Muscle of leg (tissue), 11 donors: ENCODE measurements around the gene EIF2D. TPM values are rescaled to one million over a fixed set of nuclear protein-coding genes. Genes with fewer than 3 reads are reported as not detected.

Experiments
- DNase-seq: peaks from one replicate; pipeline ENCODE4 v3.0.0; 2013
- H3K27ac ChIP-seq: one replicate; pipeline ENCODE4 v1.5.1; 2013; ENCODE audit warnings: mild to moderate bottlenecking, low read length, control low read depth
- H3K27me3 ChIP-seq: one replicate; pipeline ENCODE4 v1.6.1; 2013; ENCODE audit warnings: low read length; ENCODE audit not compliant: control insufficient read depth, insufficient read depth
- H3K36me3 ChIP-seq: one replicate; pipeline ENCODE4 v1.6.1; 2013; ENCODE audit warnings: low read length; ENCODE audit not compliant: control insufficient read depth, insufficient read depth
- H3K4me1 ChIP-seq: one replicate; pipeline ENCODE4 v1.6.1; 2013; ENCODE audit warnings: low read length; ENCODE audit not compliant: control insufficient read depth, insufficient read depth
- H3K4me3 ChIP-seq: one replicate; pipeline ENCODE4 v1.5.1; 2013; ENCODE audit warnings: low read length, control low read depth
- H3K9me3 ChIP-seq: replicated peaks from 2 replicates; pipeline ENCODE4 v1.6.1; 2013; ENCODE audit warnings: low read depth, low read length; ENCODE audit not compliant: control insufficient read depth
- WGBS: methylation state at CpG from one replicate; pipeline ENCODE4 v1.1.5; 2013; ENCODE audit warnings: missing lambda C conversion rate; ENCODE audit not compliant: insufficient coverage; 5-methylcytosine and 5-hydroxymethylcytosine counted together
- polyA plus RNA-seq, 8 donors: library from polyadenylated mRNA; unstranded; fragments of 120-200 nt; gene quantifications; one replicate each; pipeline versions ENCODE4 v1.2.1 to v1.2.3, GENCODE V29; 2013; ENCODE audit warnings: inconsistent platforms in 1 of 8, low replicate concordance in 1 of 8; ENCODE audit not compliant: insufficient read length in 8 of 8, insufficient read depth in 1 of 8
- total RNA-seq: library from RNA; stranded (reverse); fragments of 120-200 nt; gene quantifications from one replicate; pipeline ENCODE4 v1.2.4, GENCODE V29; 2013

EIF2D gene
- total and polyA plus RNA-seq, 9 donors, result 38.2 to 48.8 (median 39.7) TPM

DNA sequence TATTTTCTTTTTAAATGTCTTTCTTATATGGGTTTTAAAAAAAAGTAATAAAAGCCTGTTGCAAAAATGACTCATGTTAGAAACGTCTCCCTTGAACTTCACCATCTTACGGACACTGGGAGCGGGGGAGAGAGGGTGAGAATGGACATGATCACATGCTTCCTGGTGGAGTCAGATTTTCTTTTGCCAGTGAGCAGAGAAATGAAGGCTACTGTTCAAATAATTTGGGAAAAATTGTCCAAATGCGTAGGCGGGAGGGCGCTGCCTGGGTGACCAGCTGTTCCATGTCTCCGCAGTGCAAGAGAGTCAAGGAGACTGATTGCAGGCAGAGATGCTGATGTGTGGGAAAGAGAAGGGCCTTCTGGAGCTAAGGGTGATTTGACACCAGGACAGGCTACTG lies 23.1 kb downstream of the EIF2D start:
- DNase-seq, result peak; percentile 46
- H3K4me3 ChIP-seq, result no peak overlapping the region
- H3K27me3 ChIP-seq, result no peaks in the 10 kb centered on the region
- H3K36me3 ChIP-seq, result peaks cover 74% of the 10 kb centered on the region
- WGBS, result 88% methylated on average over 4 of the region's 7 CpGs
- no peaks in the 10 kb centered on the region for H3K9me3 ChIP-seq
- peaks cover 6% of the 10 kb centered on the region for H3K4me1 ChIP-seq
- no peak overlapping the region for H3K27ac ChIP-seq

DNA sequence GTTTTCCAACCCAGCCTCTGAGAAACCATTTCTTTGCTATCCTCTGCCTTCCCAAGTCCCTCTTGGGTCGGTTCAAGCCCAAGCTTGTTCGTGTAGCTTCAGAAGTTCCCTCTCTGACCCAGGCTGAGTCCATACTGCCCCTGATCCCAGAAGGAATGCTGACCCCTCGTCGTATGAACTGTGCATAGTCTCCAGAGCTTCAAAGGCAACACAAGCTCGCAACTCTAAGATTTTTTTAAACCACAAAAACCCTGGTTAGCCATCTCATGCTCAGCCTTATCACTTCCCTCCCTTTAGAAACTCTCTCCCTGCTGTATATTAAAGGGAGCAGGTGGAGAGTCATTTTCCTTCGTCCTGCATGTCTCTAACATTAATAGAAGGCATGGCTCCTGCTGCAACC lies 23.8 kb downstream of the EIF2D start:
- Histone ChIP-seq H3K27ac (no peak overlapping the region), H3K36me3 (peaks cover 75% of the 10 kb centered on the region), H3K4me3 (no peak overlapping the region), H3K27me3 (no peaks in the 10 kb centered on the region), H3K9me3 (no peaks in the 10 kb centered on the region), H3K4me1 (peaks cover 8% of the 10 kb centered on the region)
- 70% methylated on average over 4 of the region's 6 CpGs for WGBS
- DNase-seq, result no peak

DNA sequence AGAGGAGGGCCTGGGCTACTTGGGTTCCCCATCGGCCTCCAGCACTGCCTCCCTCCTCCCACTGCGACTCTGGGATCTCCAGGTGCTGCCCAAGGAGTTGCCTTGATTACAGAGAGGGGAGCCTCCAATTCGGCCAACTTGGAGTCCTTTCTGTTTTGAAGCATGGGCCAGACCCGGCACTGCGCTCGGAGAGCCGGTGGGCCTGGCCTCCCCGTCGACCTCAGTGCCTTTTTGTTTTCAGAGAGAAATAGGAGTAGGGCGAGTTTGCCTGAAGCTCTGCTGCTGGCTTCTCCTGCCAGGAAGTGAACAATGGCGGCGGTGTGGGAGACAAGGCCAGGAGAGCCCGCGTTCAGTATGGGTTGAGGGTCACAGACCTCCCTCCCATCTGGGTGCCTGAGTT lies 24.4 kb downstream of the EIF2D start:
- peaks cover 12% of the 10 kb centered on the region for H3K4me1 ChIP-seq
- DNase-seq, result no peak
- H3K4me3 ChIP-seq, result no peak overlapping the region
- H3K9me3 ChIP-seq, result no peaks in the 10 kb centered on the region
- 86% methylated on average over 8 of the region's 14 CpGs for WGBS
- peaks cover 69% of the 10 kb centered on the region for H3K36me3 ChIP-seq
- H3K27me3 ChIP-seq, result no peaks in the 10 kb centered on the region
- no peak overlapping the region for H3K27ac ChIP-seq

DNA sequence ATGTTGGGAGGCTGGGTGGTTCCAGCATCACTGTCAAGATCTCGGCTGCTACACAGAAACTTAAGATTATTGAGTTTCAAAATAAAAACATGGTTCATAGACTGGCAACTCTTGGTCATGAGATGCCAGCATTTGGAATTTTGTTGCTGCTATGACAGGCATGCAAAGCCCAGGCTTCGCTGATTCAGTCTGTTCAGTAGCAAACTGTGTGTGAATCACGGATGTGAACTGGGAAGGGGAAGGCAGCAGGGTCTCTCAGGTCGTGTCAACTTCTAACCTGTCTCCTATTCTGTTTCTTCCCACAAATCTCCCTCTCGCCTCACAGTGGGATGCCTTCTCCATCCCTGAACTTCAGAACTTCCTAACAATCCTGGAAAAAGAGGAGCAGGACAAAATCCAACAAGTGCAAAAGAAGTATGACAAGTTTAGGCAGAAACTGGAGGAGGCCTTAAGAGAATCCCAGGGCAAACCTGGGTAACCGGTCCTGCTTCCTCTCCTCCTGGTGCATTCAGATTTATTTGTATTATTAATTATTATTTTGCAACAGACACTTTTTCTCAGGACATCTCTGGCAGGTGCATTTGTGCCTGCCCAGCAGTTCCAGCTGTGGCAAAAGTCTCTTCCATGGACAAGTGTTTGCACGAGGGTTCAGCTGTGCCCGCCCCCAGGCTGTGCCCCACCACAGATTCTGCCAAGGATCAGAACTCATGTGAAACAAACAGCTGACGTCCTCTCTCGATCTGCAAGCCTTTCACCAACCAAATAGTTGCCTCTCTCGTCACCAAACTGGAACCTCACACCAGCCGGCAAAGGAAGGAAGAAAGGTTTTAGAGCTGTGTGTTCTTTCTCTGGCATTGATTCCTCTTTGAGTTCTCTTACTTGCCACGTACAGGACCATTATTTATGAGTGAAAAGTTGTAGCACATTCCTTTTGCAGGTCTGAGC lies 25.5 kb downstream of the EIF2D start:
- peaks cover 59% of the 10 kb centered on the region for H3K36me3 ChIP-seq
- H3K27me3 ChIP-seq, result no peaks in the 10 kb centered on the region
- H3K27ac ChIP-seq, result no peak overlapping the region
- DNase-seq, result no peak
- 63% methylated on average over 2 of the region's 13 CpGs for WGBS
- no peak overlapping the region for H3K4me3 ChIP-seq
- no peaks in the 10 kb centered on the region for H3K9me3 ChIP-seq
- peaks cover 15% of the 10 kb centered on the region for H3K4me1 ChIP-seq

DNA sequence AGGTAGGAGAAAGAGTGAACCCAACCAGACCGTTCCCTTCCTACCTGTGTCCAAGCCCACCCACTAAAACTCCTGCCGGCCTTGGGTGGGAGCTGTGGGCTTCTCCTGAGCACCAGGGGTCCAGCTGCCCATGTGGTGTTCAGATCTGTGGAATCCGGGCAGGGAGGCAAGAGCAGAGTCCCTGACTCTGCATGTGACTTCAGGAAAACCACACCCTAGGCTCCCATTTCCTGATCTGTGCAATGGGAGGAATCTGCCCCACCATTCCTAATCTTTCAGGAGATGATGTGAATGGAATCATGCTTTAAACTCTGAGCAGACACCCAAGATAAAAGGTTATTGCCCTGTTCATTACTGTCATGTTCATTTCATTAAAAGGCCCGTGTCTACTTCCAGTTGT lies 27.6 kb downstream of the EIF2D start:
- peaks cover 28% of the 10 kb centered on the region for H3K4me1 ChIP-seq
- WGBS, result 58% methylated on average over 1 of the region's 4 CpGs
- H3K9me3 ChIP-seq, result no peaks in the 10 kb centered on the region
- H3K27ac ChIP-seq, result no peak overlapping the region
- H3K27me3 ChIP-seq, result no peaks in the 10 kb centered on the region
- peaks cover 44% of the 10 kb centered on the region for H3K36me3 ChIP-seq
- no peak overlapping the region for H3K4me3 ChIP-seq
- DNase-seq, result no peak

DNA sequence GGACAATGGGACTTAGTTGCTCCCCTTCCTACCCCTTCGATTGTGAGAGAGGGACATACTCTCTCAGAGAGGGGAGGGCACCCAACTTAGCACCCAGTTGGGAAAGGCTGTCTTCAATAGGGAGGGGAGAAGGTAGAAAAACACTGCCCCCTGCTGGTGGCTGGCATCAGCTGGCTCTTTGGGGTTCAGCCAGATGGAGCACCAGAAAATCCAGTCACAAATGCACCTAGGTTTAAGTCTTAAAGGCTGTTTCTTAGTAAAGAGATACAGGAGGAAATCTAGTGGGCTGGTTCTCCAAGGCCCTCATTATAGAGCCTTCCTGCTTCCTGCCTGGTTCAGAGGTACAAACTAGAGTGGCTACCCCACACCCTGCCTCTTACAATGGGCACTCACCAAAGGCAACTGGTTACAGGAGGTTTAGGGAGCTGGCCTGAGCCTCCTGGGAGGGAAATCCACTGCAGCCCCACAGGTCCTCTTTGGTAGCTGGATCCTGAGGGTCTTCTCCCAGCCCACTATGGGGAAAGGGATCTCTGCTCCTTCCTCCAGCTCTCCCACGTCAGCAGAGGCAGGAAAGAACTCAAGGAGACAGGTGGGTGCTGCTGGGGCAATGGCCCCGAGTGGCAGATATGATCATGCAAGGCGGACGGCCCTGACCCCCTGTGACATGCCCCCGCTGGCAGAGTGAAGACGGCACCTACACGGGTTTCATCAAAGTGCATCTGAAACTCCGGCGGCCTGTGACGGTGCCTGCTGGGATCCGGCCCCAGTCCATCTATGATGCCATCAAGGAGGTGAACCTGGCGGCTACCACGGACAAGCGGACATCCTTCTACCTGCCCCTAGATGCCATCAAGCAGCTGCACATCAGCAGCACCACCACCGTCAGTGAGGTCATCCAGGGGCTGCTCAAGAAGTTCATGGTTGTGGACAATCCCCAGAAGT lies 28.3 kb downstream of the EIF2D start:
- Histone ChIP-seq H3K36me3 (peaks cover 38% of the 10 kb centered on the region), H3K27me3 (no peaks in the 10 kb centered on the region), H3K9me3 (no peaks in the 10 kb centered on the region), H3K27ac (no peak overlapping the region), H3K4me3 (no peak overlapping the region), H3K4me1 (peaks cover 33% of the 10 kb centered on the region)
- 89% methylated on average over 13 of the region's 16 CpGs for WGBS
- DNase-seq, result peak; percentile 74

DNA sequence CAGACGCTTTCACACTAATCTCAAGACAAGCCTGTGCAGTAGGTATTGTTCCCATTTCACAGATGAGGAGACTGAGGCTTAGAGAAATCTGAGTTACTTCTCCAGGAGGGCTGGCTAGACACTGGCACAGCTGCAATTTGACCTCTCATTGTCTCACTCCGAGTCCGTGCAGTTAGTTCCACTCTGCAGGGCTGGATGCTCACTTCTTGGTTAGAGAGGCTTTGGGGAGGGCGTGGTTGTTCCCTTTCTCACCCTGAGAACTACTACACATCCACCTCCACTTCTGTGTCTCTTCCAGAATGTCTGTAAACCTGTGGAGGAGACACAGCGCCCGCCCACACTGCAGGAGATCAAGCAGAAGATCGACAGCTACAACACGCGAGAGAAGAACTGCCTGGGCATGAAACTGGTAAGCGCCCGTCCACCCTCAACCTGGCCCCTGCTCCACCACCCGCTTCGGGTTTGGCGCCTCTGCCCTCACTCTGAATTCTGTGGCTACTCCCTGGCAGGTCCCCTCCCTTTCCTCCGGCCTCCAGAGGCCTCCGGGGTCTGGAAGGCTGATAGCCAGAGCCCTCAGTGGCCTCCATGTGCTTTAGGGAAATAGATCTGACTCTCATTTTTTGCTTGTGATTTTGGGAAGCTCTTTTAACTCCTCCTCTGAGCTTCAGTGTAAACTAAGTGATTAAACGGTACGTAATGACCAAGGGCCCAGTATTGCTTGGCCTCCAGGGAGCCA lies 29.1 kb downstream of the EIF2D start:
- Histone ChIP-seq H3K36me3 (peaks cover 32% of the 10 kb centered on the region), H3K4me3 (no peak overlapping the region), H3K27ac (no peak overlapping the region), H3K27me3 (no peaks in the 10 kb centered on the region), H3K9me3 (no peaks in the 10 kb centered on the region), H3K4me1 (peaks cover 35% of the 10 kb centered on the region)
- 75% methylated on average over 7 of the region's 18 CpGs for WGBS
- DNase-seq, result no peak

DNA sequence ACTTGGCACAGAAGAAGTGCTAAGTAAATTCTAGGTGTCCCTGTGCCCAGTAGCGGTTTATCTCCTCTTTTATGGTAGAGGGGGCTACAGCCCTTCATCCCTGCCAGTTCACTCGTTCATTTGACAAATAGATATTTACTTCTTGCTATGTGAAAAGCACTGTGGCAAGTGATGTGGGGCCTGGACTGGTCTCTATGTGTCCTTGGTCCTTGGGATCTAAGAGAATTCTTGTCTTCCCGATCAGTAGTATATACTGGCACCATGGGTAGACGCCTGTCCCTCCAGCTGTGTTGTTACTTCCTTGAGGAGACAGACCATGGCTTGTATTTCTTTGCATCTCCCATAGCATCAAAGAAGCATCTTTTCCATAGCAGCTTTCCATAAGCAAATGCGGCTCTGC lies 29.7 kb downstream of the EIF2D start:
- Histone ChIP-seq H3K36me3 (peaks cover 30% of the 10 kb centered on the region), H3K27ac (no peak overlapping the region), H3K9me3 (no peaks in the 10 kb centered on the region), H3K4me3 (no peak overlapping the region), H3K27me3 (no peaks in the 10 kb centered on the region), H3K4me1 (peaks cover 35% of the 10 kb centered on the region)
- no peak for DNase-seq
- WGBS, result no CpG with 5 or more reads among the region's 5 CpGs

DNA sequence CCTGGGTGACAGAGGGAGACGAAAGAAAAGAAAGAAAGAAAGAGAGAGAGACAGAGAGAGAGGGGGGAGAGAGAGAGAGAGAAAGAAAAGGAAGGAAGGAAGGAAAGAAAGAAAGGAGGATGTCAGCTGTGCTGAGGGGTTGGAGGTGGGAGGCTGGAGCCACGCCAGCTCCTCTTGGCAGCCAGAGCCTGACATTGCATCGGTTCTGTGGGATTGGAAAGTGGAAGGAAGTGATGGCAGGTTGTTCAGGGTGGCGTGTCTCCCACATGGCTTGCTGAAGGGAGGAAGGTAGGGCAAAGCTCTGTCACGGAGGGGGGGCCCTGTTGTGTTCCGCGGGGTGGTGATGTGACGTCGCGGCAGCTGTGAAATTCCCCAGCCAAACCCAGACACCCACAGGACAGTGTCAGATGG lies 30.7 kb downstream of the EIF2D start:
- H3K4me3 ChIP-seq, result no peak overlapping the region
- H3K36me3 ChIP-seq, result peaks cover 25% of the 10 kb centered on the region
- peaks cover 34% of the 10 kb centered on the region for H3K4me1 ChIP-seq
- no peak overlapping the region for H3K27ac ChIP-seq
- WGBS, result 40% methylated on average over 4 of the region's 10 CpGs
- H3K9me3 ChIP-seq, result no peaks in the 10 kb centered on the region
- peak; percentile 58 for DNase-seq
- no peaks in the 10 kb centered on the region for H3K27me3 ChIP-seq
